Globus pallidus (tissue), 1 donor: Measurements from ENCODE around the gene AXIN2.
A peak's percentile ranks its signal among the peaks of the same experiment; 100 is the strongest.
"Not testable (repeated sequence)": the region's sequence is repeated elsewhere in the genome, so short reads cannot be mapped to it uniquely, and the experiment has no call there.

Experiments
- DNase-seq: peaks from one replicate; pipeline ENCODE4 v3.0.0-alpha.2; 2015; ENCODE audit warnings: low spot score

The AXIN2 gene

DNA sequence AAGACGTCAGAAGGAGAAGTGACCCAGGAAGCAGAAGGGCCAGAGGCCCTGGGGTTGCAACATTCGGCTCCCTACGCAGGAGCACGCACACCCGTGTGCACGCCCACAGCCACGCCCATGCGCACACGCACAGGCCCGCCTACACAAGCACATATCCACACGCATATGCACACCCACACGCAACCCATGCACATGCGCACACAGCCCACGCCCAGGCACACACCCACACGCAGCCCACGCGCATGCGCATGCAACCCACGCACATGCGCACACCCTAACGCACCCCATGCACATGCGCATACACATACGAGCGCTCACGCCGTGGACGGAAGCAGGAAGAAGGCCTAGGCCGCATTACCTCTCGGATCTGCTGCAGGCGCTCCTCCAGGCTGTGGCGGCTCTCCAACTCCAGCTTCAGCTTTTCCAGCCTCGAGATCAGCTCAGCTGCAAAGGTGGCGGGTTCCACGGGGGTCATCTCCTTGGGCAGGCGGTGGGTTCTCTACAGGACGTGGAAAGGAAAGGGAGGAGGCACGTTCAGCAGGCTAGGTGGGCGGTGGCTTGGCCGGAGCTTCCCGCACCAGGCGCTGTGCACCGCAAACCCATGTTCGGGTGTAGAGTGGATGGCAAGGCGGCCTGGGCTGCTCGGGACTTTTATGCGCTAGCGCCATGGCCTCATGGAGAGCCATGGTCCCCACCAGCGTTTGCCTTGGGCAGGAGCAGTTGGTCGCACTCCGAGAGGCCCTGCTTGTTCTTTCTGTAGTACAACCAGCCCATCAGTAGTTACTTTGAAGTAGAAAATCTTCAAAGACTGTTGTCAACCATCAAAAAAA, 23.4 kb downstream of the AXIN2 start:
- no peak for DNase-seq

- DNase-seq, result no peak
Measured at GRCh38 chr17:65537343-65537844, 24.1 kb downstream of the AXIN2 start.

DNA sequence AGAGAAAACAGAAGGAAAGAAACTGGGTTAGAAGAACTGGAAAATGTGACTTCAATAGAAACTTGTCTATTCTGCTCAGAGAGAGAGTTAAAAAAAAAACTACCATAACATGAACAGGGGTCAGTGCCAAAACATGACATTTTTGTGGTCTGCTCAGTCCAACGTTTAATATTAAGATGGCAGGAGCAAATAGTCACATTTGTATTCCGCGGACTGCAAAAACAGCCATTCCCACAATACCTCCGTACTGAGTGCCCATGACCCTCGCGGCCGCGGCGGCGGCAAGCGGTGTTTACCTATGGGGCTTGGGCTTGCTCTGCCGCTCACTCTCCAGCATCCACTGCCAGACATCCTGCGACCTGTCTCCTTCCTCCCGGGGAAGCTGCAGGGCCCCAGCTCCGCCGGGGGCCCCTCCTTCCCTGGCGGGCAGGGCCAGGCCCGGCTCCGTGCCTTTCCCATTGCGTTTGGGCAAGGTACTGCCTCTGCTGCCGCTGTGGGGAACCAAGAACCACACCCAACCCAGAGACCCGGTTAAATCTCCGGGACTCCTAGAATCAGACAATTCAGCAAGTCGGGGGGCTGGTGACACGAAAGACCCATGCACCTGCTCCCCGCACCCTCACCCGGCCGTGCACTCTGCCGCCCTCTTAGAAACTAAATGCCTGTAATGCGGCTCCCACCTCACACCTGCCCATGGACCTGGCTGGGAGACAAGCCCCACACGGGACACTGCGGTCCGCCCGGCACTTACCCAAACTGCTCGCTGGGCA, 24.7 kb downstream of the AXIN2 start:
- no peak for DNase-seq

- DNase-seq, result no peak
Measured at GRCh38 chr17:65535777-65536572, 25.5 kb downstream of the AXIN2 start.

- DNase-seq, result no peak
Measured at GRCh38 chr17:65533852-65534457, 27.5 kb downstream of the AXIN2 start.

GRCh38 chr17:65533056-65533745, 28.2 kb downstream of the AXIN2 start:
- no peak for DNase-seq

DNA sequence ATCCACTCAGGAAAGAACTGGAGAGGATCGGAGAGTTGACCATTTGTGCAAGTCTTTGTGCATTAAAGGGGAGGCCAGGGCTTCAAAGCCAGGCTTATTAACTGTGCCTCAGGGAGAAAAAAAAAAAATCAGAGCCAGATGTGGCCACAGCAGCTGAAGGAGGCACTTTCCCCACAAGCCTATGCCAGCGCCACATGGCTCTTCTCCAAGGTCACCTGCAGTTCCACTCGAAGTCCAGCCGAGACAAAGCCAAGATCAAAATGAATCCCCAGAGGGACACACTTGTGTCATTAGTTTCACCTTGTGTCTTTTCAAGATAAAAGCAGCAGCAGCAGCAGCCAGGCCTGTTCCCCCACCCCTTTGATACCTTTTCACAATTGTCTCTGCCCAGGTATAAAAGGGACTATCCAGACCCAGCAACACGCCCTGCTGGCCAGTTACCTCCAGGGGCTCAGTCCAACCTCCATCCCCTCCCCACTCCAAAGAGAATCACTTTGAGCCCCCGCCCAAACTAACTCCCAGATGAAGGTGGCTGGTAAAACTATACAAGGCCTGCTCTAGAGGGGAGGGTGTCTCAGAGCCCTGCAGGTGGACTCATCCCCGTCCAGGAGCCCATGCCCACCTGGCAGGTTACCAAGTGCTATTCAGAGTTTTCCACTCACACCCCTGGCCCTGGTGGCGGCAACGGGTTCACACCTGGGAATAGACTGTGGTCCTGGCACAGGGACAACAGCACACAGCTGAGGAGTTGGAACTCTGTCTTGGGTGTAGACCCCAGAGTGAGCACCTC, 29.2 kb downstream of the AXIN2 start:
- no peak for DNase-seq

DNA sequence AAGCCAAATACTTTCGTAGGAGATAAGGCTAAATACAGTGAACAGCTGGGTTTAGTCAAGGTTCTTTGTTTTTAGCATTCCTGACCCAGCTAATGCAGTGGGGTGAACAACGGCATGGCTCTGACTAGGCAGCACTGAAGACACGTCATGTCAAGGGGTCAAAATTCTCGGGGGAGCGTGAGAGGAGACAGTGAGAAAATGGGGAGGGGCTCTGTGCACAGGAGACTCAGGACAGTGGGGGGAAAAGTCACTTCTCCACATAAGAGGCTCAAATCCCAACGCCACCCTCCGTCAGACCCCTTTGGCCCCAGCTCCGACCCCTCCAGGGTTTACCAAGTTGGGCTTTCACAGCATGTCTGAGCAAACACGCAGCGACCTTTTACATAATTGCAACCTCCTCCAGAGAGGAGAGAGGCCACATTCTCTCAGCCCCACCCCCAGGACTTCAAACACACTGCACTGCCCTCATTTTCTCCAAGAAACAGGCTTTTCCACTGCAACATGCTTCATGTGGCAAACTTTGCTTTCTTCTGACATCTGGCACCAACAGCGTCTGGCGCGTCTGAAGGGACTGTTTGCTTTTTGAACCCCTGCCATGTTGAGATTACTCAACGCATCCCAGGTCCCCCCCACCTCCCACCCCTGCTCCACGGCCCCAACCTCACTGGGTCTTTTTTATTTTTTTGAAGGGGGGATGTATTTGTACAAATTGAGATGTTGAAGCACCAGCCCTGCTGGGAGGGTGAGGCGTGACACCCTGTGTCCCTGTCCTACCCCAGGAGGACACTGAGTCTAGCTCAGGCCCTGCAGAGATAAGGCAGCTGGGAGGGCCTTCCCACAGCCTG, 30.0 kb downstream of the AXIN2 start:
- no peak for DNase-seq

- peak; percentile 37 for DNase-seq
Measured at GRCh38 chr17:65530523-65531255, 30.8 kb downstream of the AXIN2 start.

DNA sequence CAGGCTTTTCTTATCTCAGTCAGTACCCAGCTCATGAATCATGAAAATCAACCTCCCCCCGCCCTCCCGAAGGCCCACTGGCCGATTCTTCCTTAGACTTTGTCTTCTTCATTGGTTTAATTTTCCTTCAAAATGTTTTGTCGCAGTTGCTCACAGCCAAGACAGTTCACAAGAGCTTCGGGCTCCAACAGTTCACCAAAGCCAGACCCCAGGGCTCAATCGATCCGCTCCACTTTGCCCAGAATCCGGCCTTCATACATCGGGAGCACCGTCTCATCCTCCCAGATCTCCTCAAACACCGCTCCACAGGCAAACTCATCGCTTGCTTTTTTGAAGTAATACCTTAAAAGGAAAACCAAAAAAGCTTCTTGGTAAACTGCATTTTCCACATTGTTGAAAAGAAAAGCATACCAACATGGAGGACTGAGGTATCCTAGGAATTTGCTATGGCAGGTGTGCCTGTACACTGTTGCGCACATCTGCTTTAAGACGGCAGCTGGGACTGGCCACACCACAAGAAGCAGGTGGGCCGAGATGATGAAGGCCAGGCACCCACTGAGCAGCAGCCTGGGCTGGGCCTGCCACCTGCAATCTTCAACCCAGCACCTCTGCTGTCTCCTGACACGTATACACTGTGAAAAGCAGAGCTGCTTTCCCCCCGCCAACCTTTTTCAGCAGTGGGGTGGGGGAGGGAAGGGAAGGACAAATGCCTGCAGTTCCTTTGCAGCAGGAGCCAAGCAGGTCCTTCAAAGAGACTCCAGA, 31.5 kb downstream of the AXIN2 start:
- DNase-seq, result no peak

DNA sequence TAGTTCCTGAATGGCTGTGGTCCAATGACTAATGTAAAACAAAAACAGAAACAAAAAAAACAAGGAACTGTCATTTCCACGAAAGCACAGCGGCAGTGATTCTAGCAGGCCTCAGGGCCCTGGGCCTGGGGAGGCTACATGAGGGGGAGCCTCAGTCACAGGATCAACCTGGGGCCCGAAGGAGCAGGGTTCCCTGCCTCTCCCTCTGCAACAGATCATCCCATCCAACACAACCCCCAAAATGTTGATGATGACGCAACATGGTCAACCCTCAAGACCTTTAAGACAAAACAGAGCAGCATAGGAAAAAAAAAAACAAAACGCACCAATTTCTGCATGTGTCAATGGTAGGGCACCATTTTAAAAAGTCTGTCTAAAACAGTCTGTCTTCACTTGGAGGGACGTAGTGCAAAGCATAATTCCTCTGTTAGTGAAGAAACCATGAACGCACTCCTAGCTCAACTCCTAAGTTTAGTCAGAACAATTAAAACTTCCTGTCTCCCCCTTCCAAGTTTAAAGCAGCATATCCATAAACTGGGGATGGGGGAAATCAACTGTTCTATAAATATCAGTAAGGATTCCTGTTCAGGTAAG, 32.3 kb downstream of the AXIN2 start:
- no peak for DNase-seq

GRCh38 chr17:65527857-65528591, 33.4 kb downstream of the AXIN2 start:
- no peak for DNase-seq

- no peak for DNase-seq
Measured at GRCh38 chr17:65527381-65527780, 34.1 kb downstream of the AXIN2 start.

DNA sequence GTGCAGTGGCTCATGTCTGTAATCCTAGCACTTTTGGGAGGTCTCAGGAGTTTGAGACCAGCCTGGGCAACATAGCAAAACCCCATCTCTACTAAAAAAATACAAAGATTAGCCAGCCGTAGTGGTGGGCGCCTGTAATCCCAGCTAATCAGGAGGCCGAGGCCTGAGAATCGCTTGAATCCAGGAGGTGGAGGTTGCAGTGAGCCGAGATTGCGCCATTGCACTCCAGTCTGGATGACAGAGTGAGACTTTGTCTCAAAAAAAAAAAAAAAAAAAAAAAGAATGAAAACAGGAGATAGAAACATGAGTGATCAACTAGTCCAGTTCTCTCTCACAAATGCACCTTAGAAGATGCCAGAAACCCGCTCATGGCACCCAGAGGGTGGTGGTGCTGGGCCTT, 34.6 kb downstream of the AXIN2 start:
- not testable (repeated sequence) for DNase-seq

DNA sequence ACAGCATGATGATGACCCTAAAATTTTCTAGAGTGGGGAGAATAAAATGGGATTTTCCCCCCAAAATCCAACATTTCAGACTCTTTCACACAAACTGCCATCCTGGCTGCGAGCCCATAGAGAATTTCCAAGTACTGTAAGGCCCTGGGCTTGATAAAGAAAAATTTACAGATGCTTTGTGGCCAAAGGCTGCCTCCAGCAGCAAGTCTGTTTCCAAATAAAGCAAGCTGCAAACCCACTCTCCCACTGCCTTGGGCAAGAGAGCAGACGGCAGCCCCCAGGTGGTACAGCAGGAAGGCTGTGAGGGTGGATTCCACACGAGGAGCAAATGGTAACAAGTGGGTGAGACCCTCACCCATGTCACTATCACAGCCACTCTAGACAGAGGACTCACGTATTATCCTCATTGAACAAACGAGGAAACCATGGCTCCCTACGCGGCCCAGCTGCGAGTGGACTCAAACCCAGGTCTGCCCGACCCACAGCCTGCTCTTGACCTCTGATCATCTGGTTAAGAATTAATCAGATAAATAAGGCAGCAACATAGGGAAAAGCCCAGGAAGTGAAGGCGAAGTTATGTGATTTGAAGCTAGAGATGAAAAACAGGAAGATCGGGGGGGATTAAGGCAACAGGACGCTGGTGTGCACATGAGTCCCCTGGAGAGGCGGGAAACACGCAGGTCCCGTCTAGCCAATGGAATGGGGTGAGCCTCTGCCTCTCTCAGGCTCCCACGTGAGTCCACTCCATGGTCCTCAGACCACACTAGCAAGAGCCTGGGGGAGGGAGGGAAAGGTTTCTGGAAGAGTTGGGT, 37.4 kb downstream of the AXIN2 start:
- DNase-seq, result no peak

- DNase-seq, result no peak
Measured at GRCh38 chr17:65523411-65523810, 38.0 kb downstream of the AXIN2 start.
